Sigmoid colon (tissue), 4 donors: ENCODE data around the gene PXN.

Experiments
- CTCF ChIP-seq, 4 experiments: fragments of 450-650 bp in 3 of 4; fragments of 200-600 bp in 1 of 4; IDR thresholded peaks; one replicate each; pipeline ENCODE4 v1.5.1; 2016 to 2019; ENCODE audit warnings: antibody characterized with exemption in 4 of 4, mild to moderate bottlenecking in 3 of 4, moderate library complexity in 2 of 4
- POLR2A ChIP-seq, 2 donors: fragments of 450-650 bp; IDR thresholded peaks; one replicate each; pipeline ENCODE4 v1.6.1; 2016; ENCODE audit warnings: antibody characterized with exemption in 2 of 2, mild to moderate bottlenecking in 2 of 2, moderate library complexity in 2 of 2
- POLR2AphosphoS5 ChIP-seq, 4 donors: sonication (generic); formaldehyde crosslinking; IDR thresholded peaks; one replicate each; pipeline ENCODE4 v1.6.1; 2017; ENCODE audit warnings: antibody characterized with exemption in 4 of 4

GRCh38 chr12:120242971-120243699 lies 22.4 kb downstream of the PXN start:
- TF ChIP-seq CTCF (IDR thresholded peaks at IDR 0.05): no peak
- TF ChIP-seq POLR2A (IDR thresholded peaks at IDR 0.05): no peak
- TF ChIP-seq POLR2AphosphoS5 (IDR thresholded peaks at IDR 0.05): no peak
